ENCODE data around the gene CUBN.

DNA sequence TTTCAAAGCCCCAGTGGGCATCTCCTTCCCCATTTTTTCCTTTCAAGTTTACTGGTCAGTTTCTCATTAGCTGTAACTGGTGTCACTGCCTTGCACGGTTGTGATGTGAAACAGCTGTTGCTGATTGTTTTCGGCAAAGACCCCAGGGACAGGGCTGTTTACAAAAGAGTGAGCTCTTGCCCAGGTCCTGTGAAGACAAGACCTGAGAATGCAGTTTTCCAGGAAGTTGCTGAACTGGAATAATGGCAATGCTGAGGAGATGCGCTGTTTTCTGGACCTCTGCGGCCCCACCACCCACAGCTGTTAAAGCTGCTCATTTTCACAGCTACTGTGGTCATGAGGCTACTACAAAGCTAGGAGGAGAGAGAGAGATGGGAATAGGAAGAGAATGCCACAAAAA, 195.8 kb downstream of the CUBN start:
- no peak for TF ChIP-seq POLR2A (IDR thresholded peaks at IDR 0.05)
- no peak for TF ChIP-seq CTCF (IDR thresholded peaks at IDR 0.05)
- TF ChIP-seq POLR2AphosphoS5 (IDR thresholded peaks at IDR 0.05) = peak in 1 of 3 donors; percentile 15
- no peak for TF ChIP-seq EP300 (IDR thresholded peaks at IDR 0.05)
